Measurements from ENCODE around the gene C3. TPM values are rescaled to one million over a fixed set of nuclear protein-coding genes. Genes with fewer than 3 reads are reported as not detected.
"Not testable (repeated sequence)": the region's sequence is repeated elsewhere in the genome, so short reads cannot be mapped to it uniquely, and the experiment has no call there.

C3 gene
- total RNA-seq, 2 donors from 2014 or later, result 0.35 TPM; not detected in 1

GRCh38 chr19:6754136-6754535 is 33.7 kb upstream of the C3 start:
- DNase-seq (no peak), ATAC-seq (no peak)
- peak overlapping the region; percentile 56 for H3K27ac Mint-ChIP-seq
- no peaks in the 10 kb centered on the region for H3K27me3 Mint-ChIP-seq
- no peaks in the 10 kb centered on the region for H3K9me3 ChIP-seq (ENCODE audit: control insufficient read depth, low read length, poor library complexity, severe bottlenecking)
- H3K36me3 Mint-ChIP-seq (ENCODE audit: low read depth), result peaks cover 5% of the 10 kb centered on the region
- H3K4me1 Mint-ChIP-seq, result peaks cover 16% of the 10 kb centered on the region
- no peak overlapping the region for H3K4me3 Mint-ChIP-seq

GRCh38 chr19:6753178-6754031 is 33.0 kb upstream of the C3 start:
- H3K4me3 Mint-ChIP-seq, result peak overlapping the region; percentile 87
- peak; percentile 65 to 72 (median 70) for DNase-seq
- no peaks in the 10 kb centered on the region for H3K27me3 Mint-ChIP-seq
- peaks cover 16% of the 10 kb centered on the region for H3K4me1 Mint-ChIP-seq
- peak overlapping the region; percentile 14 for H3K27ac Mint-ChIP-seq
- peak; percentile 91 for ATAC-seq
- peaks cover 5% of the 10 kb centered on the region for H3K36me3 Mint-ChIP-seq (ENCODE audit: low read depth)
- no peaks in the 10 kb centered on the region for H3K9me3 ChIP-seq (ENCODE audit: control insufficient read depth, low read length, poor library complexity, severe bottlenecking)

GRCh38 chr19:6752256-6753177 is 32.1 kb upstream of the C3 start:
- H3K4me1 Mint-ChIP-seq, result peaks cover 16% of the 10 kb centered on the region
- peak overlapping the region; percentile 60 for H3K4me3 Mint-ChIP-seq
- ATAC-seq (no peak), DNase-seq (no peak)
- no peaks in the 10 kb centered on the region for H3K9me3 ChIP-seq (ENCODE audit: control insufficient read depth, low read length, poor library complexity, severe bottlenecking)
- H3K36me3 Mint-ChIP-seq (ENCODE audit: low read depth), result peaks cover 5% of the 10 kb centered on the region
- H3K27ac Mint-ChIP-seq, result no peak overlapping the region
- no peaks in the 10 kb centered on the region for H3K27me3 Mint-ChIP-seq

- Mint-ChIP-seq H3K27ac (no peak overlapping the region), H3K27me3 (no peaks in the 10 kb centered on the region), H3K4me3 (no peak overlapping the region), H3K36me3 (ENCODE audit: low read depth) (peaks cover 5% of the 10 kb centered on the region), H3K4me1 (peaks cover 16% of the 10 kb centered on the region)
- DNase-seq, result no peak
- H3K9me3 ChIP-seq (ENCODE audit: control insufficient read depth, low read length, poor library complexity, severe bottlenecking), result no peaks in the 10 kb centered on the region
- ATAC-seq, result no peak
Observed at GRCh38 chr19:6751189-6751588, 30.7 kb upstream of the C3 start.

- H3K9me3 ChIP-seq (ENCODE audit: control insufficient read depth, low read length, poor library complexity, severe bottlenecking), result no peaks in the 10 kb centered on the region
- H3K27ac Mint-ChIP-seq, result no peak overlapping the region
- H3K4me3 Mint-ChIP-seq, result no peak overlapping the region
- peaks cover 20% of the 10 kb centered on the region for H3K4me1 Mint-ChIP-seq
- DNase-seq (no peak), ATAC-seq (no peak)
- peaks cover 5% of the 10 kb centered on the region for H3K36me3 Mint-ChIP-seq (ENCODE audit: low read depth)
- H3K27me3 Mint-ChIP-seq, result no peaks in the 10 kb centered on the region
Observed at GRCh38 chr19:6750062-6750461, 29.6 kb upstream of the C3 start.

GRCh38 chr19:6748543-6748942 is 28.1 kb upstream of the C3 start:
- H3K27me3 Mint-ChIP-seq; ATAC-seq; DNase-seq; H3K4me3 Mint-ChIP-seq; H3K9me3 ChIP-seq (ENCODE audit: control insufficient read depth, low read length, poor library complexity, severe bottlenecking); H3K36me3 Mint-ChIP-seq (ENCODE audit: low read depth); H3K27ac Mint-ChIP-seq: not testable (repeated sequence)
- peaks cover 21% of the 10 kb centered on the region for H3K4me1 Mint-ChIP-seq

GRCh38 chr19:6745965-6746364 is 25.5 kb upstream of the C3 start:
- DNase-seq (no peak), ATAC-seq (no peak)
- H3K4me1 Mint-ChIP-seq, result peaks cover 18% of the 10 kb centered on the region
- H3K27me3 Mint-ChIP-seq, result no peaks in the 10 kb centered on the region
- H3K4me3 Mint-ChIP-seq, result no peak overlapping the region
- no peaks in the 10 kb centered on the region for H3K36me3 Mint-ChIP-seq (ENCODE audit: low read depth)
- no peaks in the 10 kb centered on the region for H3K9me3 ChIP-seq (ENCODE audit: control insufficient read depth, low read length, poor library complexity, severe bottlenecking)
- H3K27ac Mint-ChIP-seq, result no peak overlapping the region

GRCh38 chr19:6744381-6745301 is 24.2 kb upstream of the C3 start:
- no peaks in the 10 kb centered on the region for H3K9me3 ChIP-seq (ENCODE audit: control insufficient read depth, low read length, poor library complexity, severe bottlenecking)
- H3K36me3 Mint-ChIP-seq (ENCODE audit: low read depth), result no peaks in the 10 kb centered on the region
- H3K4me1 Mint-ChIP-seq, result peaks cover 20% of the 10 kb centered on the region
- no peak overlapping the region for H3K4me3 Mint-ChIP-seq
- no peaks in the 10 kb centered on the region for H3K27me3 Mint-ChIP-seq
- ATAC-seq (no peak), DNase-seq (no peak)
- H3K27ac Mint-ChIP-seq, result peak overlapping the region; percentile 74

GRCh38 chr19:6743714-6744380 is 23.4 kb upstream of the C3 start:
- Mint-ChIP-seq H3K4me1 (peaks cover 22% of the 10 kb centered on the region), H3K36me3 (ENCODE audit: low read depth) (no peaks in the 10 kb centered on the region), H3K27ac (peak overlapping the region; percentile 74), H3K27me3 (no peaks in the 10 kb centered on the region), H3K4me3 (no peak overlapping the region)
- ATAC-seq (no peak), DNase-seq (no peak)
- H3K9me3 ChIP-seq (ENCODE audit: control insufficient read depth, low read length, poor library complexity, severe bottlenecking), result no peaks in the 10 kb centered on the region

- no peak overlapping the region for H3K4me3 Mint-ChIP-seq
- H3K36me3 Mint-ChIP-seq (ENCODE audit: low read depth), result no peaks in the 10 kb centered on the region
- no peaks in the 10 kb centered on the region for H3K27me3 Mint-ChIP-seq
- peaks cover 30% of the 10 kb centered on the region for H3K4me1 Mint-ChIP-seq
- H3K27ac Mint-ChIP-seq, result no peak overlapping the region
- no peaks in the 10 kb centered on the region for H3K9me3 ChIP-seq (ENCODE audit: control insufficient read depth, low read length, poor library complexity, severe bottlenecking)
- no peak for DNase-seq
- ATAC-seq, result no peak
Observed at GRCh38 chr19:6743066-6743465, 22.6 kb upstream of the C3 start.

- no peaks in the 10 kb centered on the region for H3K9me3 ChIP-seq (ENCODE audit: control insufficient read depth, low read length, poor library complexity, severe bottlenecking)
- ATAC-seq (no peak), DNase-seq (no peak)
- H3K27ac Mint-ChIP-seq, result no peak overlapping the region
- no peaks in the 10 kb centered on the region for H3K36me3 Mint-ChIP-seq (ENCODE audit: low read depth)
- peaks cover 43% of the 10 kb centered on the region for H3K4me1 Mint-ChIP-seq
- H3K27me3 Mint-ChIP-seq, result no peaks in the 10 kb centered on the region
- H3K4me3 Mint-ChIP-seq, result peak overlapping the region; percentile 96
Observed at GRCh38 chr19:6740589-6741343, 20.3 kb upstream of the C3 start.
